ENCODE results near the gene TM6SF1.

- TF ChIP-seq, protein P1, sequence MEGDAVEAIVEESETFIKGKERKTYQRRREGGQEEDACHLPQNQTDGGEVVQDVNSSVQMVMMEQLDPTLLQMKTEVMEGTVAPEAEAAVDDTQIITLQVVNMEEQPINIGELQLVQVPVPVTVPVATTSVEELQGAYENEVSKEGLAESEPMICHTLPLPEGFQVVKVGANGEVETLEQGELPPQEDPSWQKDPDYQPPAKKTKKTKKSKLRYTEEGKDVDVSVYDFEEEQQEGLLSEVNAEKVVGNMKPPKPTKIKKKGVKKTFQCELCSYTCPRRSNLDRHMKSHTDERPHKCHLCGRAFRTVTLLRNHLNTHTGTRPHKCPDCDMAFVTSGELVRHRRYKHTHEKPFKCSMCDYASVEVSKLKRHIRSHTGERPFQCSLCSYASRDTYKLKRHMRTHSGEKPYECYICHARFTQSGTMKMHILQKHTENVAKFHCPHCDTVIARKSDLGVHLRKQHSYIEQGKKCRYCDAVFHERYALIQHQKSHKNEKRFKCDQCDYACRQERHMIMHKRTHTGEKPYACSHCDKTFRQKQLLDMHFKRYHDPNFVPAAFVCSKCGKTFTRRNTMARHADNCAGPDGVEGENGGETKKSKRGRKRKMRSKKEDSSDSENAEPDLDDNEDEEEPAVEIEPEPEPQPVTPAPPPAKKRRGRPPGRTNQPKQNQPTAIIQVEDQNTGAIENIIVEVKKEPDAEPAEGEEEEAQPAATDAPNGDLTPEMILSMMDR (IDR thresholded peaks at IDR 0.05), result no peak
- TF ChIP-seq EP300 (IDR thresholded peaks at IDR 0.05), result no peak
- no peak for TF ChIP-seq POLR2A (IDR thresholded peaks at IDR 0.05)
Observed at GRCh38 chr15:83088876-83089275, 18.6 kb upstream of the TM6SF1 start.

All from ovary (tissue), 3 donors.